WTC11 (cell line): Measurements from ENCODE around the gene TMBIM6.

Experiments
- CTCF ChIP-seq: fragments of 200-600 bp; IDR thresholded peaks from 2 replicates; pipeline ENCODE4 v1.8.0; 2022; ENCODE audit warnings: antibody characterized with exemption
- E2F4 ChIP-seq: sonication (generic); formaldehyde crosslinking; IDR thresholded peaks from 2 replicates; pipeline ENCODE4 v1.8.1; 2022; ENCODE audit warnings: low read depth, mild to moderate bottlenecking, moderate library complexity, missing genetic modification reagents, borderline replicate concordance
- FOXK1 ChIP-seq: sonication (generic); formaldehyde crosslinking; IDR thresholded peaks from 2 replicates; pipeline ENCODE4 v1.8.0; 2022; ENCODE audit warnings: mild to moderate bottlenecking, moderate library complexity, missing genetic modification reagents
- GRHL2 ChIP-seq: fragments of 250-450 bp; sonication (Bioruptor Pico); IDR thresholded peaks from 2 replicates; pipeline ENCODE4 v1.8.0; 2022; ENCODE audit warnings: mild to moderate bottlenecking, moderate library complexity; ENCODE audit not compliant: insufficient replicate concordance, severe bottlenecking
- MAX ChIP-seq: sonication (generic); formaldehyde crosslinking; IDR thresholded peaks from 2 replicates; pipeline ENCODE4 v1.8.0; 2022; ENCODE audit warnings: mild to moderate bottlenecking, missing genetic modification reagents
- SOX15 ChIP-seq: fragments of 250-450 bp; sonication (Bioruptor Pico); IDR thresholded peaks from 2 replicates; pipeline ENCODE4 v1.9.0; 2021; ENCODE audit warnings: mild to moderate bottlenecking
- TCF7 ChIP-seq: sonication (generic); formaldehyde crosslinking; IDR thresholded peaks from 2 replicates; pipeline ENCODE4 v1.8.0; 2022; ENCODE audit warnings: mild to moderate bottlenecking, low read depth, missing genetic modification reagents, moderate library complexity
- TEAD4 ChIP-seq: sonication (generic); formaldehyde crosslinking; IDR thresholded peaks from 2 replicates; pipeline ENCODE4 v1.8.0; 2022; ENCODE audit warnings: mild to moderate bottlenecking, missing genetic modification reagents
- USF2 ChIP-seq: sonication (generic); formaldehyde crosslinking; IDR thresholded peaks from 2 replicates; pipeline ENCODE4 v1.8.1; 2023; ENCODE audit warnings: mild to moderate bottlenecking, missing genetic modification reagents, moderate library complexity
- ZNF281 ChIP-seq: sonication (generic); formaldehyde crosslinking; IDR thresholded peaks from 2 replicates; pipeline ENCODE4 v1.8.0; 2023; ENCODE audit warnings: mild to moderate bottlenecking, missing genetic modification reagents
- ZNF317 ChIP-seq: sonication (generic); formaldehyde crosslinking; IDR thresholded peaks from 2 replicates; pipeline ENCODE4 v1.8.1; 2023; ENCODE audit warnings: low read depth, mild to moderate bottlenecking, moderate library complexity, missing genetic modification reagents, borderline replicate concordance
- ZNF512 ChIP-seq: sonication (generic); formaldehyde crosslinking; IDR thresholded peaks from 2 replicates; pipeline ENCODE4 v1.8.1; 2022; ENCODE audit warnings: missing genetic modification reagents, borderline replicate concordance

GRCh38 chr12:49716553-49716952 lies 24.8 kb upstream of the TMBIM6 start:
- no peak for TF ChIP-seq CTCF
- TF ChIP-seq MAX = no peak
- TF ChIP-seq SOX15 (CRISPR knock-in tag) = no peak
- no peak for TF ChIP-seq TEAD4 (CRISPR knock-in tag)
- no peak for TF ChIP-seq USF2 (CRISPR knock-in tag)
- no peak for TF ChIP-seq E2F4
- TF ChIP-seq ZNF317 (CRISPR knock-in tag) = no peak
- no peak for TF ChIP-seq FOXK1
- TF ChIP-seq GRHL2 (CRISPR knock-in tag) = no peak
- TF ChIP-seq ZNF512 (CRISPR knock-in tag) = no peak
- TF ChIP-seq ZNF281 = no peak
- no peak for TF ChIP-seq TCF7 (CRISPR knock-in tag)
